Measurements from ENCODE around the gene SORL1.
A peak's percentile ranks its signal among the peaks of the same experiment; 100 is the strongest.

SORL1 gene

GRCh38 chr11:121435132-121435531, 17.0 kb upstream of the SORL1 start:
- TF ChIP-seq MAX (IDR thresholded peaks at IDR 0.05; ENCODE audit: low read depth, low read length) (no peak), MYC (IDR thresholded peaks at IDR 0.05; ENCODE audit: low read depth, low read length) (no peak), POLR2A (IDR thresholded peaks at IDR 0.05; ENCODE audit: extremely low read depth, insufficient read length) (no peak)
- TF ChIP-seq, protein P1, sequence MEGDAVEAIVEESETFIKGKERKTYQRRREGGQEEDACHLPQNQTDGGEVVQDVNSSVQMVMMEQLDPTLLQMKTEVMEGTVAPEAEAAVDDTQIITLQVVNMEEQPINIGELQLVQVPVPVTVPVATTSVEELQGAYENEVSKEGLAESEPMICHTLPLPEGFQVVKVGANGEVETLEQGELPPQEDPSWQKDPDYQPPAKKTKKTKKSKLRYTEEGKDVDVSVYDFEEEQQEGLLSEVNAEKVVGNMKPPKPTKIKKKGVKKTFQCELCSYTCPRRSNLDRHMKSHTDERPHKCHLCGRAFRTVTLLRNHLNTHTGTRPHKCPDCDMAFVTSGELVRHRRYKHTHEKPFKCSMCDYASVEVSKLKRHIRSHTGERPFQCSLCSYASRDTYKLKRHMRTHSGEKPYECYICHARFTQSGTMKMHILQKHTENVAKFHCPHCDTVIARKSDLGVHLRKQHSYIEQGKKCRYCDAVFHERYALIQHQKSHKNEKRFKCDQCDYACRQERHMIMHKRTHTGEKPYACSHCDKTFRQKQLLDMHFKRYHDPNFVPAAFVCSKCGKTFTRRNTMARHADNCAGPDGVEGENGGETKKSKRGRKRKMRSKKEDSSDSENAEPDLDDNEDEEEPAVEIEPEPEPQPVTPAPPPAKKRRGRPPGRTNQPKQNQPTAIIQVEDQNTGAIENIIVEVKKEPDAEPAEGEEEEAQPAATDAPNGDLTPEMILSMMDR (IDR thresholded peaks at IDR 0.05; ENCODE audit: low read depth, low read length) = no peak
- peak; percentile 58 for DNase-seq (ENCODE audit: low read depth)

GRCh38 chr11:121435551-121436511, 16.3 kb upstream of the SORL1 start:
- TF ChIP-seq MAX (IDR thresholded peaks at IDR 0.05; ENCODE audit: low read depth, low read length) = peak; percentile 44; the same call in 1 of the 2 replicates
- TF ChIP-seq, protein P1 (IDR thresholded peaks at IDR 0.05; ENCODE audit: low read depth, low read length) = no peak
- no peak overlapping the region for H3K4me3 ChIP-seq (ENCODE audit: low read depth, low read length)

More at GRCh38 chr11:121435132-121435531, 17.0 kb upstream of the SORL1 start:
- no peak overlapping the region for H3K4me3 ChIP-seq (ENCODE audit: low read depth, low read length)

GRCh38 chr11:121437018-121437685, 15.0 kb upstream of the SORL1 start:
- DNase-seq (ENCODE audit: low read depth) = no peak
- TF ChIP-seq, protein P1 (IDR thresholded peaks at IDR 0.05; ENCODE audit: low read depth, low read length) = no peak
- TF ChIP-seq MYC (IDR thresholded peaks at IDR 0.05; ENCODE audit: low read depth, low read length) (no peak), MAX (IDR thresholded peaks at IDR 0.05; ENCODE audit: low read depth, low read length) (no peak), POLR2A (IDR thresholded peaks at IDR 0.05; ENCODE audit: extremely low read depth, insufficient read length) (no peak)
- H3K4me3 ChIP-seq (ENCODE audit: low read depth, low read length) = no peak overlapping the region

More at GRCh38 chr11:121435551-121436511, 16.3 kb upstream of the SORL1 start:
- DNase-seq (ENCODE audit: low read depth) = peak; percentile 89

DNA sequence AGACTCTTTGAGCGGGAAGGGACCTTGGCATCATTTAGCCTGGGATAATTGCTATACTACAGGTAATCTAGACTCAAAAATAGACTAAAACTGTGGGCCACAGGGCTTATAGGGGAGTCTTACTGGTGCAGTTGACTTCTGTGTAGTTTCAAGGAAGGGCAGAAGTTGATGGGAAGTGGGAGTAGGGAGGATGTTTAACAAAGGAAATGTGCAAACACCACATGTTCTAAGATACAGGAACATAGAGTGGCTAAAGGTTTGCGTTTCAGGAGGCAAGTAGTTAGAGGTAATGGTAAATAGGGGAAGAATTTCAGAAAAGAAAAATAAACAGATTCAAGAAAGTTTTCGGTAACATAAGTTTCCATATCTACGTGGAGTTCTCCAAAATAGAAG, 14.4 kb upstream of the SORL1 start:
- peak; percentile 64 for DNase-seq (ENCODE audit: low read depth)
- no peak overlapping the region for H3K4me3 ChIP-seq (ENCODE audit: low read depth, low read length)
- TF ChIP-seq MYC (IDR thresholded peaks at IDR 0.05; ENCODE audit: low read depth, low read length) (peak; percentile 69), POLR2A (IDR thresholded peaks at IDR 0.05; ENCODE audit: extremely low read depth, insufficient read length) (no peak), MAX (IDR thresholded peaks at IDR 0.05; ENCODE audit: low read depth, low read length) (peak; percentile 53; the same call in 1 of the 2 replicates)
- TF ChIP-seq, protein P1 (IDR thresholded peaks at IDR 0.05; ENCODE audit: low read depth, low read length) = no peak

GRCh38 chr11:121439337-121439736, 12.8 kb upstream of the SORL1 start:
- TF ChIP-seq, protein P1 (IDR thresholded peaks at IDR 0.05; ENCODE audit: low read depth, low read length) = no peak
- TF ChIP-seq MAX (IDR thresholded peaks at IDR 0.05; ENCODE audit: low read depth, low read length) = no peak
- TF ChIP-seq MYC (IDR thresholded peaks at IDR 0.05; ENCODE audit: low read depth, low read length) = no peak
- TF ChIP-seq POLR2A (IDR thresholded peaks at IDR 0.05; ENCODE audit: extremely low read depth, insufficient read length) = no peak
- DNase-seq (ENCODE audit: low read depth) = no peak
- no peak overlapping the region for H3K4me3 ChIP-seq (ENCODE audit: low read depth, low read length)
